Measurements from ENCODE around the gene ASB18. TPM values are rescaled to one million over a fixed set of nuclear protein-coding genes. Genes with fewer than 3 reads are reported as not detected.

ASB18 gene
- total RNA-seq, 2 donors from 2014 or later: not detected

GRCh38 chr2:236169741-236170589 lies 94.2 kb downstream of the ASB18 start:
- ATAC-seq (no peak), DNase-seq (no peak)
- intact Hi-C loops (cut with DNase I, micrococcal nuclease): loop anchor here in 1 of 2 donors (10.0 kb wide), 1 partner anchor 395 kb away; no protein-coding TSS in a partner anchor

GRCh38 chr2:236169151-236169721 lies 95.0 kb downstream of the ASB18 start:
- intact Hi-C loops (cut with DNase I, micrococcal nuclease): no loop called here
- DNase-seq: no peak
- no peak for ATAC-seq

- intact Hi-C loops (cut with DNase I, micrococcal nuclease): no loop called here
- ATAC-seq (peak; percentile 80), DNase-seq (peak in 1 of 2 donors; percentile 59)
Measured at GRCh38 chr2:236168110-236169080, 95.8 kb downstream of the ASB18 start, which contains the start of gene GBX2. TSS of gene GBX2 (minus strand) at chr2:236168386. CDS start at chr2:236167971, 415 bp downstream.

- intact Hi-C loops (cut with DNase I, micrococcal nuclease): no loop called here
- DNase-seq (no peak), ATAC-seq (peak; percentile 50)
Measured at GRCh38 chr2:236167297-236168109, 96.7 kb downstream of the ASB18 start.

- DNase-seq (no peak), ATAC-seq (no peak)
- intact Hi-C loops (cut with DNase I, micrococcal nuclease): no loop called here
Measured at GRCh38 chr2:236166796-236167296, 97.4 kb downstream of the ASB18 start.

GRCh38 chr2:236165842-236166795 lies 98.1 kb downstream of the ASB18 start:
- intact Hi-C loops (cut with DNase I, micrococcal nuclease): no loop called here
- DNase-seq: no peak
- ATAC-seq: no peak

GRCh38 chr2:236164925-236165841 lies 99.0 kb downstream of the ASB18 start:
- intact Hi-C loops (cut with DNase I, micrococcal nuclease): no loop called here
- DNase-seq: no peak
- no peak for ATAC-seq

- no peak for ATAC-seq
- no peak for DNase-seq
- intact Hi-C loops (cut with DNase I, micrococcal nuclease): no loop called here
Measured at GRCh38 chr2:236164201-236164924, 99.8 kb downstream of the ASB18 start.

GRCh38 chr2:236163471-236164200 lies 100.6 kb downstream of the ASB18 start:
- ATAC-seq (peak; percentile 44), DNase-seq (no peak)
- intact Hi-C loops (cut with DNase I, micrococcal nuclease): no loop called here

- DNase-seq (no peak), ATAC-seq (no peak)
- intact Hi-C loops (cut with DNase I, micrococcal nuclease): no loop called here
Measured at GRCh38 chr2:236162882-236163470, 101.2 kb downstream of the ASB18 start.

GRCh38 chr2:236162031-236162845 lies 102.0 kb downstream of the ASB18 start:
- DNase-seq (no peak), ATAC-seq (no peak)
- intact Hi-C loops (cut with DNase I, micrococcal nuclease): no loop called here

- no peak for ATAC-seq
- intact Hi-C loops (cut with DNase I, micrococcal nuclease): no loop called here
- DNase-seq: no peak
Measured at GRCh38 chr2:236161531-236161930, 102.7 kb downstream of the ASB18 start.

- DNase-seq (no peak), ATAC-seq (no peak)
- intact Hi-C loops (cut with DNase I, micrococcal nuclease): no loop called here
Measured at GRCh38 chr2:236161082-236161462, 103.1 kb downstream of the ASB18 start.

All from left colon (tissue), 2 donors.